Nephron progenitor cell (in vitro differentiated cells): Measurements from ENCODE around the gene UBAC2.
A peak's percentile ranks its signal among the peaks of the same experiment; 100 is the strongest.

ENCODE experiments used
- DNase-seq: peaks from one replicate; pipeline ENCODE4 v3.0.0; 2021
- H3K27ac Mint-ChIP-seq: 2 replicates; pipeline ENCODE4 v1.8.0; 2021; ENCODE audit warnings: mild to moderate bottlenecking, moderate library complexity, mixed read lengths
- H3K27me3 Mint-ChIP-seq: 2 replicates; pipeline ENCODE4 v1.8.0; 2021; ENCODE audit warnings: mild to moderate bottlenecking, low read depth, mixed read lengths; ENCODE audit not compliant: poor library complexity
- H3K36me3 Mint-ChIP-seq: 2 replicates; pipeline ENCODE4 v1.8.0; 2021; ENCODE audit warnings: low read depth, mixed read lengths
- H3K4me1 Mint-ChIP-seq: 2 replicates; pipeline ENCODE4 v1.8.0; 2021; ENCODE audit warnings: mixed read lengths
- H3K4me3 Mint-ChIP-seq: 2 replicates; pipeline ENCODE4 v1.8.0; 2021; ENCODE audit warnings: mild to moderate bottlenecking, moderate library complexity, mixed read lengths
- H3K9me3 Mint-ChIP-seq: 2 replicates; pipeline ENCODE4 v1.8.0; 2021; ENCODE audit warnings: mild to moderate bottlenecking, moderate library complexity, mixed read lengths
- TF ChIP-seq, protein P1 (sequence below): fragments of 200-600 bp; sonication (generic); IDR thresholded peaks from 2 replicates; pipeline ENCODE4 v1.5.0; 2021; ENCODE audit warnings: antibody characterized with exemption

Gene UBAC2

GRCh38 chr13:99157046-99157445 lies 43.6 kb upstream of the UBAC2 start:
- H3K4me1 Mint-ChIP-seq: peaks cover 31% of the 10 kb centered on the region
- H3K36me3 Mint-ChIP-seq: no peaks in the 10 kb centered on the region
- no peak overlapping the region for H3K27ac Mint-ChIP-seq
- TF ChIP-seq, protein P1, sequence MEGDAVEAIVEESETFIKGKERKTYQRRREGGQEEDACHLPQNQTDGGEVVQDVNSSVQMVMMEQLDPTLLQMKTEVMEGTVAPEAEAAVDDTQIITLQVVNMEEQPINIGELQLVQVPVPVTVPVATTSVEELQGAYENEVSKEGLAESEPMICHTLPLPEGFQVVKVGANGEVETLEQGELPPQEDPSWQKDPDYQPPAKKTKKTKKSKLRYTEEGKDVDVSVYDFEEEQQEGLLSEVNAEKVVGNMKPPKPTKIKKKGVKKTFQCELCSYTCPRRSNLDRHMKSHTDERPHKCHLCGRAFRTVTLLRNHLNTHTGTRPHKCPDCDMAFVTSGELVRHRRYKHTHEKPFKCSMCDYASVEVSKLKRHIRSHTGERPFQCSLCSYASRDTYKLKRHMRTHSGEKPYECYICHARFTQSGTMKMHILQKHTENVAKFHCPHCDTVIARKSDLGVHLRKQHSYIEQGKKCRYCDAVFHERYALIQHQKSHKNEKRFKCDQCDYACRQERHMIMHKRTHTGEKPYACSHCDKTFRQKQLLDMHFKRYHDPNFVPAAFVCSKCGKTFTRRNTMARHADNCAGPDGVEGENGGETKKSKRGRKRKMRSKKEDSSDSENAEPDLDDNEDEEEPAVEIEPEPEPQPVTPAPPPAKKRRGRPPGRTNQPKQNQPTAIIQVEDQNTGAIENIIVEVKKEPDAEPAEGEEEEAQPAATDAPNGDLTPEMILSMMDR: no peak
- peaks cover 7% of the 10 kb centered on the region for H3K27me3 Mint-ChIP-seq
- peaks cover 12% of the 10 kb centered on the region for H3K9me3 Mint-ChIP-seq
- H3K4me3 Mint-ChIP-seq: no peak overlapping the region
- DNase-seq: no peak

DNA sequence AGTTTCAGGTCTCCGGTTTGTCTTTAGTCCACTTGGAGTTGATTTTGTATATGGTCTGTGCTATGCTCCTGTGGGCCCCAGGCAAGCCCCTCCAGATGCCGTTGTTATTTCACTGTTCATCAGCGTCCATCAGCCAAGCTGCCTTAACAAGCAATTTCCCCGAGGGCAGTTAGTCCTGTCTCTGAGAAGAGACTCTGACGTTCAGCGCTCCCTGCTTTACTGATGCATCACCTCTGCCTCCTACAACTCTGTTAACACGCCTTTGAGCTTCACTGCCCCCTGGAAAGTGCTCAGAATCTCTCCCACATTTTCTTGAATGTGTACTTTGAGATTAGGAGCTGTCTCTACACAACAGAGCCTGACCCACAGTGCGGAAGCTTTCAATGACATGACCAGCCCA lies 41.8 kb upstream of the UBAC2 start:
- no peaks in the 10 kb centered on the region for H3K36me3 Mint-ChIP-seq
- TF ChIP-seq, protein P1: no peak
- H3K9me3 Mint-ChIP-seq: peaks cover 18% of the 10 kb centered on the region
- DNase-seq: no peak
- H3K27me3 Mint-ChIP-seq: peaks cover 4% of the 10 kb centered on the region
- peak overlapping the region; percentile 64 for H3K27ac Mint-ChIP-seq
- H3K4me3 Mint-ChIP-seq: no peak overlapping the region
- H3K4me1 Mint-ChIP-seq: peaks cover 41% of the 10 kb centered on the region

DNA sequence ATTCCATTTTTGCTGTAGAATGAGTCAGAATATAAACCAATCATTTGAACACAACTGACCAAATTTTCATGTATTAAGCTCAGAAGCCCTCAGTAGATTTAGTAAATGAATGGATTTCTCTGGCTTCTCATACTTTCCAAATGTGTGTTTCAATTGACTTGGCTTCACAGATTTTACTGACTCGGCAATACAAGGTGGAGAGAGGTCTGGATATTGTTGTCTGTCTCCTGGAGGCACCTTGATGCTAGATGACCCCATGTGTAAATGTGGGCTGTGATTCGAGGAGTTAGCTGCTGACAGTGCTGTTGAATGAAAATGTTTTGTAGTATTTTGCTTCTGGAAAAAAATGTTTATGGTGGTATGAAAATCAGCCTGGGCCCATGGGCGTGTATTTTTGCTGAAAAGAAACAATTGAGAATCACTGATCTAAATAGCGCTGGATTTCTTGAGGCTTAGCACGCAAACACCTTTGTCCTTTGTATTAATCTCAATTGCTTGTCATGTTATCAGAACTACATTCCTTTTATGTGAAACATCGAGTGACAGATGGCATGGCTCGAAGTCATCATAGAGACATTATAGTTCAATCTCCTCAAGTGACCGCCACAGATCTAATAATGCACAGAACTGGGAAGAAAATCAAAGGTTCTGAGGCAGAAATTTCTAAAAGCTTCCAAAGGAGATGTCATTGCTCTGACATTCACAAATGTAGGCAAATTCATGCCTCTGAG lies 41.2 kb upstream of the UBAC2 start:
- no peak for DNase-seq
- H3K4me3 Mint-ChIP-seq: no peak overlapping the region
- TF ChIP-seq, protein P1: no peak
- H3K36me3 Mint-ChIP-seq: no peaks in the 10 kb centered on the region
- peaks cover 19% of the 10 kb centered on the region for H3K9me3 Mint-ChIP-seq
- no peaks in the 10 kb centered on the region for H3K27me3 Mint-ChIP-seq
- H3K27ac Mint-ChIP-seq: no peak overlapping the region
- peaks cover 41% of the 10 kb centered on the region for H3K4me1 Mint-ChIP-seq

DNA sequence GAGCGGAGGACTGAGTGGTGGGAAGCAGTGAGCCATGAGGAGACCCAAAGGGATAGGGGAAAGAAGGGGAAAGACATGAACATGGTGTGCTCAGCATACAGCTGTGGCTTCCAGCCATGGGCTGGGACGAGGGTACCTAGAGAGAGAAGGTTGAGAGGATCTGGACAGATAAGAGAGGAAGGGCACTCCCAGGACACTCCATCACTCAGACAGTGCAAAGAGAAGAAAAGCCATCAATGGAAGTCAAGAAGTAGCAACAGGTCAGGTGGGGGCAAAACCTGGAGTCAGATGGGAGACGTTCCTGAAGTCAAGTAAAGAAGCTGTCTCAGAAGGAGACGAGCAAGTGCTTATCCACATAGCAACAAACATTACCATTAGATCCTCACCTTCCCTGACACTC lies 40.2 kb upstream of the UBAC2 start:
- Mint-ChIP-seq H3K4me1 (peaks cover 41% of the 10 kb centered on the region), H3K36me3 (no peaks in the 10 kb centered on the region), H3K4me3 (peak overlapping the region; percentile 12), H3K9me3 (peaks cover 22% of the 10 kb centered on the region), H3K27ac (peak overlapping the region; percentile 1), H3K27me3 (no peaks in the 10 kb centered on the region)
- DNase-seq: no peak
- TF ChIP-seq, protein P1: no peak

DNA sequence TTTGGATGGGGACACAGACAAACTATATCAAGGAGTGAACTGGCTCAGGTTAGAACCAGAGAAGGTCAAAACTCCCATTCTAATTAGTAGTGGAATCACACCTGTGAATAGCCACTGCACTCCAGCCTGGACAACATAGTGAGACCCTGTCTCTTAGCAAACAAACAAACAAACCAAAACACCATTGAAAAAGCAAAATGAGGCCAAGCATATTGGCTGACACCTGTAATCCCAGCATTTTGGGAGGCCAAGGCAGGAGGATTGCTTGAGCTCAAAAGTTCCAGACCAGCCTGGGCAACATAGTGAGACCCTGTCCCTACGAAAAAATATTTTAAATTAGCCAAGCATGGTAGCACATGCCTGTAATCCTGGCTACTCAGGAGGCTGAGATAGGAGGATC lies 39.1 kb upstream of the UBAC2 start:
- Mint-ChIP-seq H3K27ac (no peak overlapping the region), H3K4me1 (peaks cover 41% of the 10 kb centered on the region), H3K27me3 (peaks cover 3% of the 10 kb centered on the region), H3K9me3 (peaks cover 22% of the 10 kb centered on the region), H3K4me3 (no peak overlapping the region), H3K36me3 (no peaks in the 10 kb centered on the region)
- no peak for DNase-seq
- TF ChIP-seq, protein P1: no peak
